ENCODE data around the gene ZYX.
A peak's percentile ranks its signal among the peaks of the same experiment; 100 is the strongest.
"Not testable (repeated sequence)": the region's sequence is repeated elsewhere in the genome, so short reads cannot be mapped to it uniquely, and the experiment has no call there.

Gene ZYX

DNA sequence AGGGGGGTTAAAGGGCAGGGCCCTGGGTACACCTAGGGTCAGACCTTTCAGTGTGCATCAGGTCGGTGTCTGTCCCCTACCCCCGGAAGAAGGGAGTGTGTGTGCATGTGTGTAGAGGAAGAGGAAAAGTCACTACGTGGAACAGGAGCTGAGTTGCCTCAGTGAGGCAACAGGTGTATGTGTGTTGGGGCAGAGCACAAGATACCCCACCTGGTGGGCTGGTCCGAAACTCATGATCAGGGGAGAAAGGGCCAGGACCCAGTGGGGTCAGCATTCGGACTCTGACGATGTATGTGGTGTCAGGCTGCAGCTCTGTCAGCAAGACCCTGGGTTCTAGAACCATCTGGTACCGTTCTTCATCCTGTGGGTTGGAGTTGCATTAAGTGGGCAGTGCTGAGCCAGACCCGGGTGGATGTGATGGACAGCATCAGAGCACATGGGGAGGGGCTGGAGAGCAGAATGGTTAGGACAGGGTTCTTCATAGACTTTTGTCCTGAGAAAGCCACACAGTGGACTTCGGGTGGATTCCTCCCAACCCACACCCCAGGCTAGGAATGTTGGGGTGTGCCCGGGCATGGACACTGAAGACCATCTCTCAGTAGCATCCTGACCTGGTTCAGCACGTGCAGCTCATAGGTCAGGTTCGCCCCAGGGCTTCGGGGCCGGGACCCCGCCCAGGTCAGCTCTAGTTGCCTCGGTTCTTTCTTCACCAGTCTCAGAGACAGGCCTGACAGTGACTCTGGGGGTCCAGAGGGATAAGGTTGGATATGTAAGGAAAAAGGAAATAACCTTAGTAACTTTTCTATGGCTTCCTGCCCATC, 16.8 kb downstream of the ZYX start:
- ATAC-seq: no peak

DNA sequence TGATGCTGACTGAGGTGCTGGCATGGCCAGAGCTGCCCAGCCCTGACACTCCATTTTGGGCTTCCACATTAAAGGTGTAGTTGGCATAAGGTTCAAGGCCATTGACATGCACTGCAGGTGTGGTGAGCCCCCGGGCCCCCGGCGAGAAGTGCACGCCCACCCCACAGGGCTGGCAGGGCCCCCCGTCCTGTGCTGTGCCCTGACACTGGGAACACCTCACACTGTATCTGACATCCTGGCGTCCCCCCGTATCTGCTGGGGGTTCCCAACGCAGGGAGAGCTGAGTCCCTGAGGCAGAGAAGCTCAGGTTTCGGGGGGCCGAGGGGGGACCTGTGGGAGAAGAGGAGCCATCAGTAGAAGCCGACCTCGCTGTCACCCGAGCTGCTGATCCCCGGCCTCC, 17.5 kb downstream of the ZYX start:
- no peak for ATAC-seq

DNA sequence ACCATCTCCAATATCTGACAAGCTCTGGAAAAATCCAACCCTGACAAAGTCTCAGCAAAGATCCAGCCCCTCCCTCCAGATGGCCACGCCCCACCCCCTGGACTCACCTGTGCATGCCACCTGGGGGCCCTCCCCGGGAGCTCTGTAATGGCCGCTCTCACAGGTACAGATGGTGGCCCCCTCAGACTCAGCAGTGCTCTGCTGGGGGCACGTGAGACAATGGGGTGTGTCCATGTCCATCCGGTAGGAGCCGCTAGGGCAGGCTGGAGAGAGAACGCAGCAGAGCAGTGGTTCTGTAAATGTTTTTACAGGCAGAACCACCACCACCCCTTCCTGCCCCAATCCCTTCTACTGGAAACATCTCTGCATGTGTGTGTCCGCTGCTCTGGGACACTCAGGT, 18.0 kb downstream of the ZYX start:
- no peak for ATAC-seq

DNA sequence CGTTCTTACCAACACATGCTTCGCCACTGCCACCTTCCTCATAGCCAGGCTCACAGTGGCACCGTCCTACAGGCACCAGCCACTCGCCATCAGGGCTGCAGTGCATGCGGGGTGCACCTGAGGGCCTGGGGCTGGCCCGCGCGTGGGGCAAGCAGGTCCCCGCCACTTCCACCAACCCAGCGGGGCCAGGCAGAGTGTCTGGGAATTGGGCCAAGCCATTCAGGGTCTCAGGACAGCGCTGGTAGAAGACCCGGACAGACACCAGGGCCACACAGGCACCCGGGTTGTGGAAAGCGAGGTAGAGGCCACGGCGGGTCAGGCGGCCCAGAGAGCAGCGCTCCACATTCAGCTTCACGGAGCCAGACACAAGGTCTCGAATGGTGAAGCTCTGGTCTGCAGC, 18.5 kb downstream of the ZYX start:
- no peak for ATAC-seq

DNA sequence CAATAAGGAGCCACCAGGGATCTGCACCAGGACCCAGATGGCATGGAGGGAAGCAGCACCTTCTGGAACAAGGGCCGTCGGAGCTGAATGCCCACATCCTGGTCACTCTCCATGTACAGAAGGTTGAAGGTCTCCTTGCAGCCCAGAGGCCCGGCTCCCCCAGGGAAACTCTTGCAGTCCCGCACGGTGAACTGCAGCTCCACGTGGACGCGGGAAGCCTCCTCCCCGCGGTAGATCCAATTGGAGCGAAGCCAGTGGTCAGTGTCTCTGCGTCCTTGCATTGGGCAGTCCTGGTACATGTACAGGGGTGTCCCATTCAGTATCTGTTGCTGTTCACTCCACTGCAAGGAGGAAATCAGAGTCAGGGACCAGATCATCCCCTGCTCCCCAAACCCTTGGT, 20.1 kb downstream of the ZYX start:
- no peak for ATAC-seq

GRCh38 chr7:143402233-143402632, 21.1 kb downstream of the ZYX start:
- ATAC-seq: not testable (repeated sequence)

- no peak for ATAC-seq
Observed at GRCh38 chr7:143405173-143406001, 24.2 kb downstream of the ZYX start.

DNA sequence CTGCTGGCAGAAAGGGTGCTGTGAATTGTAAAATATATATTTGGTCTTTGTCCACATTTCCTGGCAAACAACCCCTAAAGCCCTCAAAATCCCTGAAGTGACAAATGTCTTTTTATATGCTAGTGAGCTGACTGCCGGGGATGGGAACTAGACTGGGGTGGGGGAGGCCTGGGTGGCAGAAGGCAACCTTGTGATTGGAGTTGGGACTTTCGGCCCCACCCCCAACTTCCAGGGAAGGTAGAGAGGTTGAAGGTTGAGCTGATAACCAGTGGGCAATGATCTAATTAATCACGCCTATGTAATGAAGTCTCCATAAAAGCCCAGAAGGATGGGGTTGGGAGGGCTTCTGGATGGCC, 24.8 kb downstream of the ZYX start:
- no peak for ATAC-seq

DNA sequence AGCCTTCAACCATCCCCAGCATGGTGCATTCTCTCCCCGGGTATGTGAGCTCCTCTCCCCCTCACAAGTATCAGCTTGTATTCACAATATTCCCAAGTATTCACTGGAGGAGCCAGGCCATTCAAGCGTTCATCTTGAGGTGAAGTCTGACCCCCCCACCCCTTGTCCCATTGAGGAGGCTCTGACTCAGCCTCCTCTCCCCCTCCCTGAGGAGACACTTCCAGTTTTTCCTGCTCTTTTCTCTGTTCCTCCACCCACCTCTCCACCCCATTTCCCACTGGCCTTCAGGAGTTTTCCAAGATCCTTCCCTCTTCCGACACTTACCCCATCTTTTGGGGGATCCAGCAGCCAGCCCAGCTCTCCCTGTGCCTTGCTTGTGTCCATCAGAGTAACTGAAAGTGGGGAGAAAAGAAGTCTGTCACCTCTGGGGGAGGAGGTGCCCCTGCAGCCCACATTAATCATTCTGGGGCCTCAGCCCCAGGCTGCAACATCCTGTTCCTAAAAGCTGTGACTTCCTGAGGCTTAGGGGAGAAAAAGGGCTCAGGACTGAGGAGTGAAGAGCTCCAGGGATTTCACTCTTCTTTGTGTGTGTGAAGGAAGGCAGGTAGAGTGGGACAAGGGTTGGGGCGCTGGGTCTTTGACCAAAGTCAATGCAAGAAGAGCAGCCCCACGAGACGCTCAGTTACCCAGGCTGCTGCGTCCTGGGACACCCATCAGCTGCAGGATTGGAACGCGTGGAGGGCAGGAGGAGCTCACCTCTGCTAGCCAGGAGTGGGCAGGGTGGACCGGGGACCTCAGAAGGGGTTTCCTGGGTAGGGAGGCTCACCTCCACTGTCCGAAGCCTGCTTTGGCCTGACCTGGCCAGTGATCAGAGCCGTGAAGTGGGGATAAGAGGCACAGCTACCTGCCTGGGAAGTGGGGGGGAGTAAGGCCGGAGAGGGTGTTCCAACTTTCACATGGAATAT, 26.4 kb downstream of the ZYX start:
- ATAC-seq: peak; percentile 42 to 61

DNA sequence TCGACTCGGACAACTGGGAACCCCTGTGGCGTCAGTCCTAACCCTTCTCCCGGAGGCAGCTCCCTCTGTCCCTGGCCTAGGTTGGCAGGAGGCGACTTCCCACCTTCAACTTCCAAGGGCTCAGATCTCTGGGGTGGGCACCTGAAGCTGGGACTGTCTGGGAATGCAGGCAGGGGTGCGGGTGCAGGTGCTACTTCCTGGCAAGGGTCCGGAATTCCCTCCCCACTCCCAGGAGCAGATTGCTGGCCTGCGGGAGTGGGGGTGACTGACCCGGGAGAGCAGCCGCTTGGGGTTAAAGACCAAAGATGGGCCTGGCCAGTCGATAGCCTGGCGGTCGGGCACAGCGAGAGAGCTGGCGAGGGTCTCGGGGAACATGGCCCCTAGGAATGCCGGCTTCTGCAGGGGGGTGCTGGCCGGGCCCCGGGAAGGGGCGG, 27.1 kb downstream of the ZYX start:
- peak; percentile 6 to 8 for ATAC-seq

DNA sequence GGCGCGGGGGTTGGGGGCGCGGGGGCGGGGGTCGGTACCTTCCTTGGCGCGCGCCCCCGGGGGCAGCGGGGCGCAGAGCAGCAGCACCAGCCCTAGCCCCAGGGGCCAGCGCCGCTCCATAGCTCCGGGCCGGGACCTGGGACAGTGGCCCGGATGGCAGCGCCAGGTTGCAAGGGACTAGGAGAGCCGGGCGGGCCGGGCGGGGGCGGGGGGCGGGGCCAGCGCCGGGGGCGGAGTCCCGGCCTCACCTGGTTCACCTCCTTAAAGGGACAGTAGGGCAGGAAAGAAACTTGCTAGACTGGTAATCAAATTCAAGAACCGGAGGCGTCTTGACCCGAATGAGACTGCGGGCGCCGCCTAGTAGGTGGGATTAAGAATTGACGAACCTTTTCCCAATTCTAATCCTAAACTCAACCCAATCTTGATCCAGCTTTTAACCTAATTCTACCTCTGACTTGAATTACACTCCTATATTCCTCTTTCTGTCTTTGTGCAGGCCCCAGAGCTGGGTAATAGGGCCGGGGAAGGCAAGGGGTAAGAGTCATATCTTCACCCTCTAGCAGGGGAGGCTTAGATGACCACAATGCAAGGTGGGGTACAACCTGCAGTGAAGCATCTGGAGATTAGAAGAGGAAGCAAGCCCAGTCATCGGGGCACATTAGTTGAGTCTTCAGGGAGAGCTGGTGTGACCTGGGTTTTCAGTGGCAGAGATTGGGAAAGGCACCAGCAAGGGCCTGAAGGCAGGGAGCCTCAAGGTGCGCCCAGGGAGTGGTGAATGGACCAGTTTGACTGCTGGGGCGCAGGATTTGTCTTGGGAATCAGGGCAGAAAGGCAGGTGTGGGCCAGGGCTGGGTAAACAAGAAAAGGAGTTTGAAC, 27.8 kb downstream of the ZYX start, which contains the start of gene EPHA1:
Gene EPHA1, minus strand, starts transcription at position 171 of the 876 bp plus-strand sequence. Its CDS starts 51 bp downstream, at position 120.
- peak; percentile 62 to 79 for ATAC-seq

- ATAC-seq: no peak
Observed at GRCh38 chr7:143410521-143411004, 29.4 kb downstream of the ZYX start.

DNA sequence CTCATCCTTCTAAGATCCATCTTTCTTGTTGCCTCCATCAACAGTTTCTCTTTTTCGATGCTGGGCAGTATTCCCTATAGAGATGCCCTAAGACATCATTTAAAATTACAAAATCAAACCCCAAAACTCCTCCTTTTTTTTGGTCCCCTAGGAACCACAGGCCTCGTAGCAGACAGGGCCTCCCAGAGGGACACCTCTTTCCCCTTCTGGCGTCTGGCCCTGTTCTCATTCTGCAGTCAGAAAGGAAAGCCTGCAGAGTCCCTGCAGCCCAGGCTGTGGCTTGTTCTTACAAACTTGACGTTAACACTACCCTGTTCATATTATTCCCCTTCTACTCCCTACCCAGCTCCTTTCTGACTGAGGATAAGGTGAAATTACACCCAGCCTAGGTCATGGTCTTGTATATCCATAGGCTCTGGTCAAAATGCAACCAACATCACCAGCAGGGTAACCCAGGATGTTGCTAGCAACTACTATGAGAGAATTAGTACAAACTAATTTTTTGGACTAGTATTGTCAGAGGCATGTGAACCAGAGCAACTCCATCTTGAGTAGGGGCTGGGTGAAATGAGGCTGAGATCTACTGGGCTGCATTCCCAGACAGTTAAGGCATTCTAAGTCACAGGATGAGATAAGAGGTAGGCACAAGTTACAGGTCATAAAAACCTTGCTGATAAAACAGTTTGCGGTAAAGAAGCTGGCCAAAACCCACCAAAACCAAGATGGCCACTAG, 31.0 kb downstream of the ZYX start:
- ATAC-seq: no peak

DNA sequence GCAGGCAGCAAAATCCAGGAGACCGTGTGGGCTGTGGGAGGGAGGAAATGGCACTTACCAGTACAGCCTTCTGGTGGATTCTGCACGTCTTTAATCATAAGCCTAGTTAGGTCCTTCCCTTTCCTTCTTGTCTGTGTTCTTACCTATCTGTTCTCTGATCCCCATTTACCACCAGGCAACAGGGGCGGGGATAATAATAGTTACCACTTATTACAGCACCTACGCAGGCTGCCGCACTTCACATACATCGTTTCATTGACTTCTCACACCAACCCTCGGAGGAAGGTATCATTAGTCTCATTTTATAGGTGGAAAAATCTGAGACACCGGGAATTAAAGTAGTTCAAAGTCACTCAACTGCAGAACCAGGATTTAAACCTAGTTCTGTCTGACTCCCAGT, 32.0 kb downstream of the ZYX start:
- ATAC-seq: no peak

DNA sequence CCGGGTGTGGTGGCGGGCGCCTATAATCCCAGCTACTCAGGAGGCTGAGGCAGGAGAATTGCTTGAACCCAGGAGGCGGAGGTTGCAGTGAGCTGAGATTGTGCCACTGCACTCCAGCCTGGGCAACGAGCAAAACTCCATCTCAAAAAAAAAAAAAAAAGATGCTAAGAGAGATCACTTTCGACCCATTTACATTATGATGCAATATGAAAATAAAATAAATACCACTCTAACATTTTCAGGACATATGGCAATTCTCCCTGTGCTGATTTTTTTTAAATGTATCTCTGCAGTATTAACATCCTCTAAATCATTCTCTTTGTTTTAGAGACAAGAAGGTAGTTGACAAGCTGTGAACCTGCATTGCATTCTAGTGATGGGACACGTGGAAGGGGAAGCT, 34.1 kb downstream of the ZYX start:
- ATAC-seq: not testable (repeated sequence)

DNA sequence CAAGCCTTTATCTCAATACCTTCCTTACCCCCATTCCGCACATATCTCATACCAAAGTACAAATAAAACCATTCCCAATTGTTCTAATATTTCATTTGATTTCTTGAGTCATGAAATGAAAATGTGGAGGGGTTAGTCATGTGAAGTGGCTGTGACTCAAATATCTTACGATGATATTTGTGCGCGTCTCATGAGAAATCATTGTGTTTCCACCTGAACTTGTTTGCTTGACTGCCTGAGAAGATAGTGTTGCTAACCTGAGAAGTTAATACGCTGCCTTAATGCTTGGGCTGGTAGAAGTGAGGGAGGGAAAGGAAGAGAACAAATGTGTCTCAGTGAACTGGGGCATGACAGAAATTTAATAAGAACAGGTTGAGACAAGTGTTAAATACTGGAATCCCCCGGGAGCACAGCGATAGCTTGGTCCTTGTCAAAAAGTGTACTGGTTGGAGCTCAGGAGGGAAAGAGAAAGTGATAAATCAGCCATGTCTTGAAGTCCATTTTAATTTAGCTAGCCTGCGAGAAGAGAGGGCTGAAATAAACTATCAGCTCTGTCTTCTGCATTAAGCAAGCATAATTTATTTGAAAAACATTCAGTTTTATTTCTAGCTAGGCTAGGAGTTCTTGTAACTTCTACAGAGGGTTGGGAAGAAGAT, 34.7 kb downstream of the ZYX start:
- no peak for ATAC-seq

DNA sequence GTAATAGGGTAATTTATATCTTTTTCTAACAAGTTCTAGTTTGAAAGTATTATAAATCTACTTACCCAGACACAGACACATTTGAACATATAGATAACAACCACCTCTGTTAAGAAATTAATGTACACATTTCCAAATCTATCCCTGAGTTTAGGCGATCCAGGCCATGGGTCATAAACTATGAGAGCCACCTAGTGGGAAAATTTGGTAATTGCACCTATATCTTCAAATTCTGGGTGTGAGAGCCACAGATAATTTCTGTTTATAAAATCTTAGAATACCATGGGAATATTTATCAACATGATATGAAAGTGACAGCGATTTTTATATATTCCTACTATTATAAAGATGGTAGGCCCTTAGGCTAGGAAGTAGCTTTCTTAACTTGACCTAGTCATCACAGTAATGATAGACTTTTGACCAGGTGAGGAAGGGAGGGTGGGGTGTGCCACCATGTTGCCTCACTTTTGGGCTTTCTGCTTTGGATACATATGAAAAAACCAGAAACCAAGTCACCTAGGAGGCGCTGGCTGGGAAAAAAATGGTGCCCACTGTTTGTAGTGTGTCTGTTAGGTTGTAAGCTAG, 35.5 kb downstream of the ZYX start:
- ATAC-seq: no peak

DNA sequence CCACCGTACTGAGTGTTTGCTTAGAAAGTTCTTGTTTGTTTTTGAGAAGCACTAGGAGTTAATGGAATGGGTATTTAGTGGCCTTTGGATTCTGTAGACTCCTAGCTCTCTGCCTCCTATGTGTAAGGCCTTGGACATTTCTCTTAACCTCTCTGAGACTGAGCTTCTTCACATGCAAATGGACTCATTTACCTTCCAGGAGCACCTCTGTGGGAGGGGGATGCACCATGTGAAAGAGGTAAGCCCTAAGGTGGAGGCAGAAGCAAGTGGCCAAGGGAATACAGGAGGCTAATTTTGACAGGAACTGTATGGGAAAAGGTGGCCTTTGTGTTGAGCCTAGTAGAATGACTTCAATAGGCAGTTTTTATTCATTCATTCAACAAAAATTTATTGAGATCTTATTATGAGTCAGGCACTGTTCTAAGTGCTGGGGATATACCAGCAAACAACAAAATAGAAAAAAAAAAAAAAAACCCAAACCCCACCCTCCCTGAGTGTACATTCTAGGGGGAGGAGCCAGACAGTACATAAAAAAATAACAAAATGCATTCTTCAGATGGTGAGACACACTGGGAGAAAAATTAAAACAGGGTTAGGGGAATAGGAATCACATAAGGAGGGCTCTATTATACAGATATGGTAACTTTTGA, 36.7 kb downstream of the ZYX start:
- no peak for ATAC-seq
